ENCODE data around the gene CHRDL2.

CHRDL2 gene

DNA sequence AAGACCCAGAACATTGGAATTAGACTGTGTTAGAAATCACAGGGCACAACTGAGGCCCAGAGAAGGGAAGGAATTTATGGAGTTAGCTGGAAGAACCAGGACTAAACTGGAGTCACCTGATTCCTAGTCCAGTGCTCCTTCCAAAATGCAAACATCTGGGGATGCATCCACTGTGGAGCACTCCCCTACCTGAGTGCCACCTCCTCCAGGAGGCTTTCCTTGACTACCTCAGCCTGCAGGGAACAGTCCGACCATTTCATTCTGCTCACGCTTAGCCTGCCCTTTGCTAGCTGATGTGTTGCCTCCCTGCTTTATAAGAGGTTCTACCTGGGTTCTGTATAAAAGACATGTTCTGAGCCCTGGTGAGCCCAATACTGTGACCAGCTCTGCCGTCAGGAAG lies 24.0 kb downstream of the CHRDL2 start:
- Histone ChIP-seq H3K36me3 (ENCODE audit: control insufficient read depth, insufficient read depth, low read length) (no peaks in the 10 kb centered on the region), H3K27me3 (replicated peaks; ENCODE audit: control insufficient read depth, insufficient read depth, low read length) (no peaks in the 10 kb centered on the region)
- TF ChIP-seq, protein P1, sequence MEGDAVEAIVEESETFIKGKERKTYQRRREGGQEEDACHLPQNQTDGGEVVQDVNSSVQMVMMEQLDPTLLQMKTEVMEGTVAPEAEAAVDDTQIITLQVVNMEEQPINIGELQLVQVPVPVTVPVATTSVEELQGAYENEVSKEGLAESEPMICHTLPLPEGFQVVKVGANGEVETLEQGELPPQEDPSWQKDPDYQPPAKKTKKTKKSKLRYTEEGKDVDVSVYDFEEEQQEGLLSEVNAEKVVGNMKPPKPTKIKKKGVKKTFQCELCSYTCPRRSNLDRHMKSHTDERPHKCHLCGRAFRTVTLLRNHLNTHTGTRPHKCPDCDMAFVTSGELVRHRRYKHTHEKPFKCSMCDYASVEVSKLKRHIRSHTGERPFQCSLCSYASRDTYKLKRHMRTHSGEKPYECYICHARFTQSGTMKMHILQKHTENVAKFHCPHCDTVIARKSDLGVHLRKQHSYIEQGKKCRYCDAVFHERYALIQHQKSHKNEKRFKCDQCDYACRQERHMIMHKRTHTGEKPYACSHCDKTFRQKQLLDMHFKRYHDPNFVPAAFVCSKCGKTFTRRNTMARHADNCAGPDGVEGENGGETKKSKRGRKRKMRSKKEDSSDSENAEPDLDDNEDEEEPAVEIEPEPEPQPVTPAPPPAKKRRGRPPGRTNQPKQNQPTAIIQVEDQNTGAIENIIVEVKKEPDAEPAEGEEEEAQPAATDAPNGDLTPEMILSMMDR (IDR thresholded peaks at IDR 0.05; ENCODE audit: insufficient read depth, low read length, poor library complexity, severe bottlenecking): no peak

DNA sequence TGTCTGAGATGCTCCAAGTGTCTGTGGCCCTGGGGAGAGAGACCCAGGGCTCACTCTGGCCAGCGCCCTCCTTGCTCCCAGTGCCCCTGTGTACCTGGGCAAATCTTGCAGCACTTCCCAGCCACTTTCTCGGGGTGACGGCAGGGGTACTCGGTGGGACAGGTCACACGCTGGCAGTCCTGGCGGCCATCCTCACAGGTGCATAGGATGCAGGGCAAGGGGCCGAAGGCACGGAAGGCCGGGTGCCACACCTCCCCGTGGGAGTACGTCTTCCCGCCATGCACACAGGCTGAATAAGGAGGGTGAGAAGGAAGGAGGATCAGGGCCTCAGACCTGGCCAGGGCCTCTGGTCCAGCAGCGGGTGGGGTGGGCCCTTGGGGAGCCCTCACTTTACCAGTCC lies 28.0 kb downstream of the CHRDL2 start:
- TF ChIP-seq, protein P1 (IDR thresholded peaks at IDR 0.05; ENCODE audit: insufficient read depth, low read length, poor library complexity, severe bottlenecking): no peak
- Histone ChIP-seq H3K4me3 (replicated peaks; ENCODE audit: low read depth, low read length) (no peak overlapping the region), H3K36me3 (ENCODE audit: control insufficient read depth, insufficient read depth, low read length) (no peaks in the 10 kb centered on the region), H3K27me3 (replicated peaks; ENCODE audit: control insufficient read depth, insufficient read depth, low read length) (no peaks in the 10 kb centered on the region)
- DNase-seq (ENCODE audit: extremely low read depth, insufficient read length): no peak

More for the DNA sequence above, 24.0 kb downstream of the CHRDL2 start:
- no peak for DNase-seq (ENCODE audit: extremely low read depth, insufficient read length)
- no peak overlapping the region for H3K4me3 ChIP-seq (replicated peaks; ENCODE audit: low read depth, low read length)

DNA sequence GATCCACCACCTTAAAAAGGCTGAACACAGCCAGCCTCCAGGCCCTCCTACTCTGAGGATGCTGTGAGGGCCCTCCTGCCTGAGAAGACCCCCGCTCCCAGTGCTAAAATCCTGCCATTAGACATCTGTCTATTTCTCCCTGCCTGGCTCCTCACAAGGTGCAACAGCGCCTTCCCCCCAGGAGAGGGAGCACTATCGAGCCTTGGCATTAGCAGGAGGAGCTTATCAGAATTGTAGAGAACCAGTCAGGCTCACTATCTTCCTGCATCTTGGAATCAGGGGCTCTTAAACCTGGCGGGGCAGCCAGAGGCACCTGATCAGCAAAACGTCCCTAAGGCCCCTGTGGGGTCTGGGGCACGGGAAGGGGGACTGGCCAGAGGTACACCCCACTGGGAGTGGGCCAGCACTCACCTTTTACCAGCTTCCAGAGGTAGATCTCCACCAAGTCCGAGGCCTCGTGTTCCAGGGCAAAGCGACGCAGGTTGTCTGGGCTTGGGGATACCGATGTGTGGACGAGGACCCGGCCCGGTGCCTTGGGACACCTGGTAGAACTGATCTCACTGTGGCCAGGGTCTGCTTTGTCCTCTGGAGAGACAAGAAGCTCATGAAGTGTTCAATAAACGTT lies 28.7 kb downstream of the CHRDL2 start:
- no peak overlapping the region for H3K4me3 ChIP-seq (replicated peaks; ENCODE audit: low read depth, low read length)
- TF ChIP-seq, protein P1 (IDR thresholded peaks at IDR 0.05; ENCODE audit: insufficient read depth, low read length, poor library complexity, severe bottlenecking): peak; percentile 96
- DNase-seq (ENCODE audit: extremely low read depth, insufficient read length): peak; percentile 30
- no peaks in the 10 kb centered on the region for H3K36me3 ChIP-seq (ENCODE audit: control insufficient read depth, insufficient read depth, low read length)
- H3K27me3 ChIP-seq (replicated peaks; ENCODE audit: control insufficient read depth, insufficient read depth, low read length): no peaks in the 10 kb centered on the region

DNA sequence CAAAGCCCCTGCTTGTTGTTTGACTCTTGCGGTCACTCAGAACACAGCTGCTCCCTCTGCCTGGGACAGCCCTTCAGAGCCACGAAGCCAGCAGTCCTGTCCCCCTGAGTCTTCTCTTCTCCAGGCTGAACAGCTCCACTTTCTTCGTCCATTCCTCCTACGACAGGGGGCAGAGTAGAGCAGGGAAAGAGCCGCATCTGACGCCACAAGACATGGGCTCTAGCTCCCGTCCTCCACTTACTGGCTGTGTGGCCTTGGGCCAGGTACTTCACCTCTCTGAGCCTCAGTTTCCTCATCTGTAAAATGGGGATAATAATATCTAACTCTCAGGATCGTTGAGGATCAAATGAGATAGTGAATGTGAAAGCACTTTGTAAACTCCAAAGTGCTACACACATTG lies 29.9 kb downstream of the CHRDL2 start:
- H3K4me3 ChIP-seq (replicated peaks; ENCODE audit: low read depth, low read length): no peak overlapping the region
- no peak for DNase-seq (ENCODE audit: extremely low read depth, insufficient read length)
- no peaks in the 10 kb centered on the region for H3K27me3 ChIP-seq (replicated peaks; ENCODE audit: control insufficient read depth, insufficient read depth, low read length)
- no peaks in the 10 kb centered on the region for H3K36me3 ChIP-seq (ENCODE audit: control insufficient read depth, insufficient read depth, low read length)
- TF ChIP-seq, protein P1 (IDR thresholded peaks at IDR 0.05; ENCODE audit: insufficient read depth, low read length, poor library complexity, severe bottlenecking): peak; percentile 50

DNA sequence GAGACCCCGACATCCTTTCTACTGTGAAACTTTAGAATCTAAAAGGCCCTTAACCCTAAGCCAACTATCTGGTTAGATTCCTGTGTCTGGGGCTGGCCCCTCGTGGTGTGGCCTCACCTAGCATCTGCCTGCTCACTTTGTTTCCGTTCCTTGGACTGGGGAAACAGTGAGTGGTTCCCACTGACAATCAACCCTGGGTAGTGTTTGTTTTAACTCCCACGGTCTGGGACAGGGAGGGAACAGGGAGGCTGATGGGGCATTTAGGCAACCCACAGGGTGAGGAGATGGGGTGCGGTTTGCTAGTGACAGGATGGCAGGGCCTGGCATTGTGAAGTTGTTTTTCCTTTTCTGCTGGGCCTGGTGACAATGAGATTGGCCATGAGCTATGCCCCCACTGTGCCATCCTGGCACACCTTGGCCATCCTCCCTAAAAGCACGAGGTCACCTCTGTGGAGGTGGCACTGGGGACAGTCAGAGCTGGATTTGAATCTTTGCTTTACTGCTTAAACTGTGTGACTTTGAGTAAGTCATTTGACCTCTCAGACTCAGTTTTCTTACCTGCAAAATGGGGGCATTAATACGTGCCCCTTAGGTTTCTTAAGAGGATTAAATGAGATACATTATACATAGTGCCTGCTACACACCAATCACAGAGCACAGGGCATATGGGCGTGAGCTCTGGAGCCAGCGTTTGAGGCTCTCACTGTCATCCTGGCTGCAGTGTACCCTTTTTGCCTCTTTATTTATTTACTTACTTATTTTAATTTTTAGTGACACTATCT lies 31.4 kb downstream of the CHRDL2 start:
- H3K27me3 ChIP-seq (replicated peaks; ENCODE audit: control insufficient read depth, insufficient read depth, low read length): no peaks in the 10 kb centered on the region
- no peaks in the 10 kb centered on the region for H3K36me3 ChIP-seq (ENCODE audit: control insufficient read depth, insufficient read depth, low read length)
- no peak overlapping the region for H3K4me3 ChIP-seq (replicated peaks; ENCODE audit: low read depth, low read length)
- TF ChIP-seq, protein P1 (IDR thresholded peaks at IDR 0.05; ENCODE audit: insufficient read depth, low read length, poor library complexity, severe bottlenecking): no peak
- DNase-seq (ENCODE audit: extremely low read depth, insufficient read length): no peak
